Adrenal gland (tissue), 5 donors: ENCODE measurements around the gene SMAGP.

Experiments used
- CTCF ChIP-seq, 6 experiments: fragments of 450-650 bp in 4 of 6; fragments of 200-600 bp in 2 of 6; sonication (generic) in 1 of 6; IDR thresholded peaks; 1 replicate in 5 of 6; 2 replicates in 1 of 6; pipeline versions ENCODE4 v1.5.1 to v1.8.0; 2016 to 2021; ENCODE audit warnings: antibody characterized with exemption in 6 of 6, mild to moderate bottlenecking in 2 of 6, moderate library complexity in 1 of 6
- POLR2A ChIP-seq, 2 donors: fragments of 450-650 bp; IDR thresholded peaks; one replicate each; pipeline ENCODE4 v1.6.1; 2017; ENCODE audit warnings: antibody characterized with exemption in 2 of 2, mild to moderate bottlenecking in 2 of 2, moderate library complexity in 1 of 2
- donor health status: DM: no; HTN: no; CAD: no.

DNA sequence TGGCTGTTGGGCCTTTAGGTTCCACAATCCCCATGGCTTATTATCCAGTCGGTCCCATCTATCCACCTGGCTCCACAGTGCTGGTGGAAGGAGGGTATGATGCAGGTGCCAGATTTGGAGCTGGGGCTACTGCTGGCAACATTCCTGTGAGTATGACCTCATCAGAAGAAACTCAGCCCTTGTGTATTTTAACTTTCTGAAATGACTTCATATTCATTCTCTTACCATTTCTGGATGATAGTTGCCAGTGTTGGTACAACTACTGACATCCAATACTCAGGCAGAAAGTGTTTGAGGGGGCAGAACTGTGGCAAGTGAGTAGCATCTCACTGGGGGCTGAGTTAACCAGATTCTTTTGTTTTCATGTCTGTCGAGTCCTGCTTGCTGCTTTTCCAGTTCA is 29.2 kb downstream of the SMAGP start:
- TF ChIP-seq CTCF (IDR thresholded peaks at IDR 0.05): no peak
- peak in 1 of 2 donors; percentile 11 for TF ChIP-seq POLR2A (IDR thresholded peaks at IDR 0.05)
